Measurements from ENCODE around the gene GON7.

GRCh38 chr14:93234798-93235197 is 27.9 kb upstream of the GON7 start:
- TF ChIP-seq CTCF (IDR thresholded peaks at IDR 0.05; ENCODE audit: insufficient read depth, low read depth, low read length), result no peak
- no peak for TF ChIP-seq EZH2 (IDR thresholded peaks at IDR 0.05; ENCODE audit: insufficient read depth, low read length)

All from astrocyte (in vitro differentiated cells and primary cell).